Astrocyte of the cerebellum (primary cell): ENCODE data around the gene MTAP.

ENCODE experiments used
- DNase-seq: peaks from one replicate; pipeline ENCODE4 v3.0.0-alpha.2; 2011; ENCODE audit warnings: low read depth
- H3K4me3 ChIP-seq: 2 replicates; pipeline ENCODE4 v1.5.1; 2011; ENCODE audit warnings: mild to moderate bottlenecking, low read depth, low read length, moderate library complexity
- in situ Hi-C: cut with HindIII; loops from 2 replicates; pipeline ENCODE4 v1.10.0; 2017; ENCODE audit warnings: low sequenced_read_pairs
- TF ChIP-seq, protein P1 (sequence below): IDR thresholded peaks from 2 replicates; pipeline ENCODE4 v1.5.1; 2012; ENCODE audit warnings: low read length, low read depth, moderate library complexity, mild to moderate bottlenecking; ENCODE audit errors: missing control alignments

MTAP gene

DNA sequence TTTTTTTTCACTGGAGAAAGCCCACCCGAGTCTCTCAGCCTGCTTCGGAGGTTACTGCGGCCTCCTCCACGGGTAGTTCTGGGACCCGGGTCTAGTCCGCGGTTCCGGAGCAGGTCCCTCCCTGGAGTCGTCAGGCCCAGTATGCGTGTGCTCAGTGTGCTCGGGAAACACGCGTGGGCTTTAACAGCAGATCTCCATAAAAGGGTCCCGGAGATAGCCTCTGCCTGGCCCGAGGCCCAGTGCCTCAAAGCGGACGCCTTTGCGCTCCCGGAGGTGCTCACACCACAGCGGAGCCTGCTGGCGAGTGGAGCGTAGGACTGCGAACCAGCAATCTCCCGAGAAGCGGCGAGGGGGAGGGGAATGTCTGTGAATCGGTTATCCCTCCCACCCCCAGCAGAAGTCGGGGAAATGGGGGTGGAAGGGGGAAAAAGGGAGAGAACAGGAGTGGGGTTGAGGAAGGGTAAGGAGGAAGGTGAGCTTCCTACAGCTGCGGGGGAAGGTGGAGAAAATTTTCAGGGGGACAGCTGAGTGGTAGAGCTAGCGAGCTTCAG is 163.0 kb downstream of the MTAP start:
- peak overlapping the region; percentile 38 for H3K4me3 ChIP-seq
- in situ Hi-C loops = no loop called here
- TF ChIP-seq, protein P1, sequence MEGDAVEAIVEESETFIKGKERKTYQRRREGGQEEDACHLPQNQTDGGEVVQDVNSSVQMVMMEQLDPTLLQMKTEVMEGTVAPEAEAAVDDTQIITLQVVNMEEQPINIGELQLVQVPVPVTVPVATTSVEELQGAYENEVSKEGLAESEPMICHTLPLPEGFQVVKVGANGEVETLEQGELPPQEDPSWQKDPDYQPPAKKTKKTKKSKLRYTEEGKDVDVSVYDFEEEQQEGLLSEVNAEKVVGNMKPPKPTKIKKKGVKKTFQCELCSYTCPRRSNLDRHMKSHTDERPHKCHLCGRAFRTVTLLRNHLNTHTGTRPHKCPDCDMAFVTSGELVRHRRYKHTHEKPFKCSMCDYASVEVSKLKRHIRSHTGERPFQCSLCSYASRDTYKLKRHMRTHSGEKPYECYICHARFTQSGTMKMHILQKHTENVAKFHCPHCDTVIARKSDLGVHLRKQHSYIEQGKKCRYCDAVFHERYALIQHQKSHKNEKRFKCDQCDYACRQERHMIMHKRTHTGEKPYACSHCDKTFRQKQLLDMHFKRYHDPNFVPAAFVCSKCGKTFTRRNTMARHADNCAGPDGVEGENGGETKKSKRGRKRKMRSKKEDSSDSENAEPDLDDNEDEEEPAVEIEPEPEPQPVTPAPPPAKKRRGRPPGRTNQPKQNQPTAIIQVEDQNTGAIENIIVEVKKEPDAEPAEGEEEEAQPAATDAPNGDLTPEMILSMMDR = peak; percentile 79
- DNase-seq = no peak

DNA sequence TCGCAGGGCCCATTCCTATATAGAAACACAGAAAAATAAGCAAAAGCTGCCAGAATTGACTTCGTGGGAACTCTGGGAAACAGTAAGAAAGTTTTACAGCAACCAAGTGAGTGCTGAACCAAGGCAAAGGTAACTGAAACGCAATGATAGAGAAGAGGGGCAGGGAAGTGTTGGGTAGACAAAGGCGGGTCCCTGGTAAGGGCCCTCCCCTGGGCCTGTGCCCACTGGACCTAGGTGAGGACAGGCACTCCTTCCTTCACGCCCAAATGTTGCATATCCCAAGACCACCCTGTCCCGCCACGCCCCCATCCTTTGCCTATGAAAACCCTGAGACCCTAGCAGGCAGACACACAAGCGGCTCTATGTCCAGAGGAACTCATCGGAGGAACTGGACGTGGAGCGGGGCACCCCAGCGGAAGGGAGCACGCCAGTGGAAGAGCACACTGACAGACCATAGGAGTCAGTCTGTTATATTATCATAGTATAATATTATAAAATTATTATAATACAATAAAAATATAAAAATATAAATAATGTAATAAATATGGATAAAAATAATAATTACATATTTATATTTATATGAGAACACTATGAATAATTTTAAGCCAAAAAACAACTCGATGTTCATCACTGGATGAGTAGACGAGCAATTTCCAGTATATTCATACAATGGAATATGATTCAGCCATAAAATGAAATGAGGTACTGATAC is 163.9 kb downstream of the MTAP start:
- no peak overlapping the region for H3K4me3 ChIP-seq
- in situ Hi-C loops = no loop called here
- TF ChIP-seq, protein P1 = no peak
- DNase-seq = no peak

DNA sequence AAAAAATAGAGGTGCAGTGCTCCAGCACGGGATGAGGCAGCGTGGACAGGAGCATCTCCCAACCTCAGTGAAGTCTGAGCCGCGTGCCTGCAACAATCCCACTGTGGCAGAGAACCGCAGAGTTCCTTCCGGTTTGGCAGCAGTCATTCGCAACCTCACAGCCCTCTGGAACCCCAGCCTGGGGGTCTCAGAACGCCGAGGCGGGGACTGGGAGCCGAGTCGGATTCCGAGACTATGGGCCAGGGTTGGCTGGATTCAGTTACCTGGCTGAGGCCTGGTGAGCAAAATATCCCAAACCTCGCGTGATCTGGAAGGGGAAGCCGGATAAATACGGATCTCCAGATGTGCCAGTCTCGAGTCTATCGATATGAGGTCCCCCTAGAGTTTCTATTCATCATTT is 164.7 kb downstream of the MTAP start:
- no peak overlapping the region for H3K4me3 ChIP-seq
- DNase-seq = no peak
- in situ Hi-C loops = no loop called here
- TF ChIP-seq, protein P1 = no peak

DNA sequence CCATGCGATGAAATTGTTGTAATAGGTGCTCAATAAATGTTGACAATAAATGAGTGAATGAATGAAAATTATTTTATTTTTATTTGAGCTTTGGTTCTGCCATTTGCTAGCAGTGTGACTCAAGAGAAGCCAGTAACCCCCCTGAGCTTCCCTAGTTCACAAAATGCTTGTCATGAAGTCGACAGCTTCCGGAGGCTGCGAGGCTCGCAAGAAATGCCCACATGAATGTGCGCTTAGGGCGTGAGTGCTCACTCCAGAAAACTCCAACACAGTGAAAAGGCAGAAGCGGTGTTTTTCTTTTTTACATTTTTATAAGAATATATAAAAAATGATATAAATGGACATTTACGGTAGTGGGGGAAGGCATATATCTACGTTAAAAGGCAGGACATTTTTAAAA is 165.3 kb downstream of the MTAP start:
- DNase-seq = no peak
- in situ Hi-C loops = no loop called here
- no peak overlapping the region for H3K4me3 ChIP-seq
- TF ChIP-seq, protein P1 = no peak

DNA sequence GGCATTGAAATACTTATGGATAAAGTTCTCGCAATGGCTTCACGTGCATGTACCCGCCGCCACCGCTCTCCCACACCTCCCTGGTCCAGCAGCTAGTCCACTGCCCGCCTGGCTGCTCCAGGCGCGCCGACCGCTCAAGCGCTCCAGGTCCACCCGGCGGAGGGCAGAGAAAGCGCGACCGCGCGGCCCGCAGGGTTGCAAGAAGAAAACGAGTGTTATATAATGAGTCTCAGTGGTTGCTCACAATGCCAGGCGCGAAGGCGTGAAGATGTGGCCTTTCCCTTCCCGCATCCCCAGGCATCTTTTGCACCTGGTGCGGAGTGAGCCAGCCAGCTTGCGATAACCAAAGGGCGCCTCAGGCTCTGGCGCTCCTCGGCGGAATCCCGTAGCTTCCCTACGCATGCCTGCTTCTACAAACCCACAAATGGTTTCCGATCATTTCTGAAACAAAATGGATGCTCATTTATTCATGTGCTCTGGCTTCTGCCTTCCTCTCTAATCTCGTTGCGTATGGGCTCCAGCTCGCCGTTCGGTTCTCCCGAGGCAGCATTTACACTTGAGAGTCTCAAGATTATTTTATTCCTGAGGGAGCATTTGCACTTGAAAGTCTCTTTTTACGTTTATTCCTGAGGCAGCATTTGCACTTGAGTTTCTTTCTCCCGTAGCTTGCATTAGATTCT is 166.0 kb downstream of the MTAP start:
- no peak for DNase-seq
- peak overlapping the region; percentile 1 for H3K4me3 ChIP-seq
- TF ChIP-seq, protein P1 = no peak
- in situ Hi-C loops = no loop called here

DNA sequence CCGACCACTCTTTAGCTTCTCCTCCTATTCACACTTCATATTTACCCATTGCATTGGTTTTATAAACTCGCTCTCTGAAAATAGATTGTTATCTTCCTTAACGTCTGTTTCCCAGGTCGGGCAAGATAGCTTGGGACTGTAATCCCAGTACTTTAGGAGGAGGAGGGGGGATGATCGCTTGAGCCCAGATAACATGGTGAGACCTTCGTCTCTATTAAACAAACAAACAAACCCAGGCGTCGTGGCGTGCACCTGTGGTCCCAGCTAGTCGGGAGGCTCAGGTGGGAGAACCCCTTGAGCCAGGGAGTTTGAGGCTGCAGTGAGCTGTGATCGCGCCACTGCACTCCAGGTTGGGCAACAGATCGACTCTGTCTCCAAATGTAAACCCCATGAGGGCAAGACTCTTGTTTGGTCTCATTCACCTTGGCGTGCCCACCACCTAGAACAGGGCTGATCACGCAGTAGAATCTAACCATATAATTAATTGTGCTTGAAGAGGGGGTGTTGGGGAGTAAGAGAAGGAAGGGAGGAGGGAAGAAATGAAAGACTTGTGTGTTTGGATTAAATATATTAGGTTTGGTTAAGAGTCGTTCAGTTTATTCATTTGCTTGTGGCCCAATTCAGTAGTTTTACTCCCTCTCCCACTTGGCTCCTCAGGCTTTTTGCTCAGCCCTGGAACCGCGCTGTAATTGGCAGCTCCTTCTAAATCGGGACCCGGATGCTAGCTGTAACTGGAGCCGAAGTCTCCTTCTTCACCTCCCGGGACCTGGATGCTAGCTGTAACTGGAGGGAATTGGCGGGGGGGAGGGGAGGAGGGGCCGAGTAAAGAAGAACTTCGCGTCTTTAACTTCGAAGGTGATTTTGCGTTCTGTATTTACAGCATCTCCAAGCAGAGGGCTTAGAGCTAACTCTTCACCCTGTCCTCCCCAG is 166.8 kb downstream of the MTAP start:
- in situ Hi-C loops = no loop called here
- H3K4me3 ChIP-seq = no peak overlapping the region
- TF ChIP-seq, protein P1 = no peak
- DNase-seq = no peak
